ENCODE measurements around the gene OR52I2.

Gene OR52I2

DNA sequence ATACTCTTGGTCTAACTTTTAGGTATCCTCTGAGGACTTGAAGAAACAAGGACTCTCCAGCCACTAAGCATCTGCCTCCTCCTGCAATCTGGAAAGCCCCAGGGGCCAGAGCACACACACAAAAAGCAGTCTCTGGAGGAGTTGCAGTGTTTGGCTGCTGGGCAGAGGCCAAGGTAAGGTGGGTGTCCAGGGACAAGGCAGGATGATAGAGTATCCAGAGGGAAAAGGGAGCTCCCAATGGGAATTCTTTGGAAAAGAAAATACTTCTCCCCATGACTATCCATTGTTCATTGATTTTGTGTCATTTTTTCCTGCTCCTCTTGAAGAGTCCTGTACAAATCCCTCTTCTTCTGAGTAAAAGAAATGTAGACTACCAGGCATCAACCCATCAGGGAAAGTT lies at the start of gene OR52I2:
Gene OR52I2, plus strand, starts transcription at position 301 of the 400 bp plus-strand sequence.
- no peak within 1 kb of the TSS for H3K27ac Mint-ChIP-seq
- no peak within 1 kb of the TSS for H3K4me3 Mint-ChIP-seq
- H3K4me1 Mint-ChIP-seq = no peaks in the 10 kb centered on the region
- H3K27me3 Mint-ChIP-seq = peaks cover 16% of the 10 kb centered on the region
- no peaks in the 10 kb centered on the region for H3K9me3 Mint-ChIP-seq
- H3K36me3 Mint-ChIP-seq = peaks cover 2% of the 10 kb centered on the region

GRCh38 chr11:4539603-4540219 lies 41.8 kb upstream of the OR52I2 start:
- Mint-ChIP-seq H3K27ac (no peak overlapping the region), H3K36me3 (no peaks in the 10 kb centered on the region), H3K4me1 (no peaks in the 10 kb centered on the region), H3K4me3 (no peak overlapping the region), H3K9me3 (no peaks in the 10 kb centered on the region), H3K27me3 (peaks cover 1% of the 10 kb centered on the region)

DNA sequence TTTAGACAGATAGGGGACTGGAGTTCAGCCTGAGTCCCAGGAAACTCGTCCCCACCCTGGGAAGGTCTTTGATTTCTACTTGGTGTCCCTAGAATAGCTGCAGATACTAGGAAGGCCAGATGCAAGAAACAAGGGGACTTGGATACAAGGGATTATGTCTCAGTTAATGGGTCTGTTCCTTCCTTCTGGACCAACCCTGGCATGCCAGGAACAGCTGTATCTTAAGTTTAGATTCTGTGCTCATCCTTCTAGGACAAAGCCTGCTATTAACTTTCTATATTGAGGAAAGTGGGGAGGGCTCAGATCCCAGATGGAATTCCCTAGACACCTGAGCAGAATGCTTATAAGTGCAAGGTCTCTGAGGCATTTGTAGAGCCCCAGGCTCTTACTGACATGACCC lies 40.5 kb upstream of the OR52I2 start:
- Mint-ChIP-seq H3K27me3 (peaks cover 1% of the 10 kb centered on the region), H3K9me3 (no peaks in the 10 kb centered on the region), H3K4me3 (no peak overlapping the region), H3K4me1 (no peaks in the 10 kb centered on the region), H3K27ac (no peak overlapping the region), H3K36me3 (no peaks in the 10 kb centered on the region)

DNA sequence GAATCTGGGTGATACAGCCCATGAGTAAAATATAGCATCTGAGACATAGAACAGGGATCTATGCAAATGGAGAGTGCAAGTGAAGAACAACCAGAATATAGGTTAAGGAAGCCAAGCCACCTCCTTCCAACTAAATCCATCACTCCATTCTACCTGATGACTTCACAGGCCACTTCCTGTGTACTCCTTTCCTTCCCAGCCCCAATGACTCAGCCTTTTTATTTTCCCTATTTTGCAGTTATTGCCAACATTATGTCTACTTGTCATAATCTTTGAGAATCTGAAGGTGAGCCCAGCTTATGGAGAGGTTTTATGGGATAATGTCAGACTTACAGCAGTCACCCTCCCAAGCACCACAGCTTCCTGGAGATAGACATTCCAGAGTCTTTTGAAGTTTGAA lies 38.0 kb upstream of the OR52I2 start:
- no peak overlapping the region for H3K27ac Mint-ChIP-seq
- no peak overlapping the region for H3K4me3 Mint-ChIP-seq
- no peaks in the 10 kb centered on the region for H3K4me1 Mint-ChIP-seq
- no peaks in the 10 kb centered on the region for H3K27me3 Mint-ChIP-seq
- no peaks in the 10 kb centered on the region for H3K36me3 Mint-ChIP-seq
- H3K9me3 Mint-ChIP-seq = no peaks in the 10 kb centered on the region

DNA sequence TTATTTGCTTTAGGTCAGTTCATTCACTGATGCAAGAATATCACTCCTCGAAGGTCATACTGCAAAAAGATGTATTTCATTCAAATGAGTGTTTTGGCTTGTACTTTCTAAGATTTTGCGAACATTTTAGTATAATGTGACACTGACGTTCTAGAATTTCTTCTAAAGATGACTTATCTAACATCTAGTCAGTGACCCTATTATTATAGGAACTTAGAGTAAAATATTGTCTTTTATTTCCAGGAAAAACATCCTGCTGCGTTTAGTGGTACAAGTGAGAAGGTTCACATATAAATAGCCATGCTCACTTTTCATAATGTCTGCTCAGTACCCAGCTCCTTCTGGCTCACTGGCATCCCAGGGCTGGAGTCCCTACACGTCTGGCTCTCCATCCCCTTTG lies 36.7 kb upstream of the OR52I2 start, which contains the start of gene OR52M1:
Gene OR52M1, plus strand, starts transcription at position 301 of the 400 bp plus-strand sequence. Its CDS starts 0 bp downstream, at position 301.
- no peak within 1 kb of the TSS for H3K27ac Mint-ChIP-seq
- H3K4me3 Mint-ChIP-seq = no peak within 1 kb of the TSS
- no peaks in the 10 kb centered on the region for H3K27me3 Mint-ChIP-seq
- no peaks in the 10 kb centered on the region for H3K9me3 Mint-ChIP-seq
- H3K4me1 Mint-ChIP-seq = no peaks in the 10 kb centered on the region
- H3K36me3 Mint-ChIP-seq = no peaks in the 10 kb centered on the region

- Mint-ChIP-seq H3K36me3 (no peaks in the 10 kb centered on the region), H3K9me3 (no peaks in the 10 kb centered on the region), H3K27ac (no peak overlapping the region), H3K4me1 (no peaks in the 10 kb centered on the region), H3K27me3 (peaks cover 2% of the 10 kb centered on the region), H3K4me3 (no peak overlapping the region)
Observed at GRCh38 chr11:4546878-4547277, 34.7 kb upstream of the OR52I2 start.

DNA sequence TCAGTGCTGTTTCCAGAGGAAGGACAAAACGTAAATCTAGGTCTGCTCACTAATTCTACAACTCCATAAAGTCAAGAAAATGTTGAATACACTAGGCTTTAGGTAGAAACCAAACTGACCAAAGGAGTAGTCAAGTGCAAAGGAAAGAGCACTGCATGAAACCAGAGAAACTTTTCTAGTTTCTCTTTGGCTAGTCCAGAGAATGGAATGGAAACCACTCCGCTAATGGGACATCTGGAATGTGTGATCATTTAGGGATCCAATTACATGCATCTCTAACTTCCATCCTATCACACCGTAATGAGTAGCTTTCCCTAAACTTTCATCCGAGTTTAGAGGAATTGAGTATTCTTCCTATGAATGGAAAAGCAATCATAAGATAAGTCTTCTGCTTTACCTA lies 34.1 kb upstream of the OR52I2 start:
- Mint-ChIP-seq H3K4me1 (no peaks in the 10 kb centered on the region), H3K27me3 (peaks cover 2% of the 10 kb centered on the region), H3K27ac (no peak overlapping the region), H3K4me3 (no peak overlapping the region), H3K9me3 (no peaks in the 10 kb centered on the region), H3K36me3 (no peaks in the 10 kb centered on the region)

DNA sequence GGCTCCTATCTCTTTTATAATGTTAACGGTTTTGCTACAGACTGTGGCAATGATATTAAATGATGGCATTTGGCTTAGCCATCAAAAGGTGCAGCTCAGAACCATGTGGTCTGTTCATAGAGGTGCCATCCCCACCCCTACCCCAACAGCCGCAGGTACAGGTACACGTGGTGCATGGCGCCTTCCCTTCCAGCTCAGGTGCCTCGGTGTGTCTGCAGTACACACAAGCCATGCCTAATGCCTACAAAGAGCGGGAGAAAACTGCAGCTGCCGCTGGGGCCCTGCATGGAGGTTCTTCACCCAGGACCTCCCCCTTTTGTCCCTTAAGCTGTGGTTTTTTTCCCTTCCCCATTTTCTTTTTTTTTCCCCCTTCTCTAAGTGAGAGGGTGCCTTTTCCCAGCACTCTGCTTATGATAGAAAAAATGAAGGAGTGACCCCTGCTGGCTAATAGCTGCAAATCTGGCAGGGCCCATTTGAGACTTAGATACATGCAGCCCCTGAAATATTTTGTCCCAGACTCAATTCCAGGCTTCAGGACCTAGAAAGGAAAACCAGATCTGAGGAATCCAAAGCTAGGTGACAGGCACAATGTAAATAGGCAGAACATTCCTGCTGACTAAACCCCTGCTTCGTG lies 30.1 kb upstream of the OR52I2 start:
- Mint-ChIP-seq H3K27me3 (peaks cover 11% of the 10 kb centered on the region), H3K4me1 (no peaks in the 10 kb centered on the region), H3K9me3 (no peaks in the 10 kb centered on the region), H3K36me3 (no peaks in the 10 kb centered on the region), H3K4me3 (no peak overlapping the region), H3K27ac (no peak overlapping the region)

GRCh38 chr11:4559527-4560440 lies 21.8 kb upstream of the OR52I2 start:
- H3K27me3 Mint-ChIP-seq = peaks cover 11% of the 10 kb centered on the region
- H3K27ac Mint-ChIP-seq = no peak overlapping the region
- H3K9me3 Mint-ChIP-seq = no peaks in the 10 kb centered on the region
- H3K4me1 Mint-ChIP-seq = no peaks in the 10 kb centered on the region
- no peaks in the 10 kb centered on the region for H3K36me3 Mint-ChIP-seq
- H3K4me3 Mint-ChIP-seq = no peak overlapping the region

DNA sequence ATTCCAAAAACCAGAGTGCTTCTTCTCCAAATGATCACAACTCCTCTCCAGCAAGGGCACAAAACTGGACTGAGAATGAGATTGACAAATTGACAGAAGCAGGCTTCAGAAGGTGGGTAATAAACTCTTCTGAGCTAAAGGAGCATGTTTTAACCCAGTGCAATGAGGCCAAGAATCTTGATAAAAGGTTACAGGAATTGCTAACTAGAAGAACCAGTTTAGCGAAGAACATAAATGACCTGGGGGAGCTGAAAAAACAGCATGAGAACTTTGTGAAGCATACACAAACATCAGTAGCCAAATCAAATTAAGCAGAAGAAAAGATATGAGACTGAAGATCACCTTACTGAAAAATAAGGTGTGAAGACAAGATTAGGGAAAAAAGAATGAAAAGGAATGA lies 21.1 kb upstream of the OR52I2 start:
- Mint-ChIP-seq H3K27ac (no peak overlapping the region), H3K27me3 (peaks cover 12% of the 10 kb centered on the region), H3K4me3 (no peak overlapping the region), H3K9me3 (no peaks in the 10 kb centered on the region), H3K36me3 (no peaks in the 10 kb centered on the region), H3K4me1 (no peaks in the 10 kb centered on the region)

DNA sequence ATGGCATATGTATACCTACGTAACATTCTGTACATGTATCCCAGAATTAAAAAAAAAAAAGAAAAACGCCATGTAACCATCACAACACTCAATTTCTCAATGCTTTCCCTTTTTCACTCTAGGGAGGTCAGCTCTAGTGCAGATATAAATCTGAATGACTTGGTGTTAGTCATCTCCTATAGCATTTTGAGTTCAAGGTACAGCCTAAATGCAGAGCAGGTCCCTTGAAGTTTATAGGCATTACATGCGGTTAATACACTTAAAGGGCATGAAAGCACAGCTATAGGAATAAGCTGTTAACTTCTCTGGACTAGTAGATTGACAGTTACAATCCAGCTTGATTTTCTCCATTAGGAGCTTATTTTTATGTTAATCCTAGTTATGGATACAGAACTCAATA lies 16.2 kb upstream of the OR52I2 start:
- Mint-ChIP-seq H3K4me3 (no peak overlapping the region), H3K4me1 (no peaks in the 10 kb centered on the region), H3K27me3 (peaks cover 1% of the 10 kb centered on the region), H3K36me3 (no peaks in the 10 kb centered on the region), H3K9me3 (no peaks in the 10 kb centered on the region), H3K27ac (no peak overlapping the region)

- Mint-ChIP-seq H3K27me3 (peaks cover 1% of the 10 kb centered on the region), H3K27ac (no peak overlapping the region), H3K4me3 (no peak overlapping the region)
Observed at GRCh38 chr11:4569075-4569474, 12.5 kb upstream of the OR52I2 start.

DNA sequence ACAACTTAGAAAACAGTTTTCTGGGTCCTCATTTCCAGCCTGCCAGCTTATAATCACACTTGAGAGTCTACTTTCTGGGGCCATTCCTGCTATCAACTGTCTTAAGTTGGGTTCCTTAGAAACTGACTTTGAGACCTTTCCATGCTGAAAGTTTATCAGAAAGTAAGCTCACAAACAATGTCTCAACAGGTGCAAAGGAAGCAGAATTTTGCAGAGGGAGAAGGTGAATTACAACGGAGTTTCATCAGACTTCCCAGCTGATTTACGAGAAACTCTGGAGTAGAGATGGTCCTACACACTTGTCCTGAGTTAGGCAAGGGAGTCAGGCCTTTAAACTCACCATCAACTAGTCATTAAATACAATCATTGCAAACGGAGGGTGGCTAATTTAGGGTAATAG lies 4.7 kb upstream of the OR52I2 start:
- no peaks in the 10 kb centered on the region for H3K9me3 Mint-ChIP-seq
- H3K27me3 Mint-ChIP-seq = peaks cover 6% of the 10 kb centered on the region
- H3K4me1 Mint-ChIP-seq = peaks cover 6% of the 10 kb centered on the region
- H3K27ac Mint-ChIP-seq = no peak overlapping the region
- no peak overlapping the region for H3K4me3 Mint-ChIP-seq
- no peaks in the 10 kb centered on the region for H3K36me3 Mint-ChIP-seq

More at GRCh38 chr11:4569075-4569474, 12.5 kb upstream of the OR52I2 start:
- Mint-ChIP-seq H3K36me3 (no peaks in the 10 kb centered on the region), H3K4me1 (no peaks in the 10 kb centered on the region), H3K9me3 (no peaks in the 10 kb centered on the region)

DNA sequence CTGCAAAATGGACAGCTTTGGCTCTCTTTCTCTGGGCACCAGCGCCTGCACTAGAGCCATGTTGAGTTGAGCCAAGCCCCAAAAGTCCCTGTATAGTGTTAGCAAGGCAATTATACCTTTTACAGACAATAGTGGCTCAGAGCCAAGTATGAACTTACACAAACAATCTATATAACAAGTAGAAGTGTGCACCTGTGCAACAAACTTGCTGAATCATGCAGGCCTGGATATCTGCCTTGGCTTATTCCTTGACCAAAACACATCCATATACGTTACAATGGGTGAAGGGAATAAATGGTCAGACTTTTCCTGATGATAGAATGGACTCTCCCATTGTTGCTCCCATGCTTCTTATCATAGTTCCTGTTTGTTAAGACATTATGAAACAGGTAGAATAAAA lies 3.8 kb upstream of the OR52I2 start:
- no peaks in the 10 kb centered on the region for H3K9me3 Mint-ChIP-seq
- H3K27me3 Mint-ChIP-seq = peaks cover 9% of the 10 kb centered on the region
- H3K4me1 Mint-ChIP-seq = peaks cover 6% of the 10 kb centered on the region
- no peaks in the 10 kb centered on the region for H3K36me3 Mint-ChIP-seq
- no peak overlapping the region for H3K4me3 Mint-ChIP-seq
- H3K27ac Mint-ChIP-seq = no peak overlapping the region

DNA sequence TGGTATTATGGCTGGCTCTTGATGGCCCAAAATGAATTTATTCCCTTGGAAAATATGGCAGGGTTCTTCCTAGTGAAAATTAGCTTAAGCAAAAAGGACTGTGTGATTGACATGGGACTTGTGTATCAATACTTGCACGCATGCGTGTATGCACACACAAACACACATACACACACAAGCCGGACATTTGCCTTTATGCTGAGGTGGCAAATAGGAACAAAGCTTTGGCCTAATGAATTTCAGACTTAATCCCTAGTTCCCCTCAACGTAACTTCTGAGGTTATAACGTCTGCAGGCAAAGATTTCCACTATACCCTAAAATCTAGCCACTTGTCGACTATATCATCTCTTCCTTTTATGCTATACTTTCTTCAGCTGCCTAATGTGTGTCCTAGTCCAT lies 2.9 kb upstream of the OR52I2 start:
- Mint-ChIP-seq H3K4me3 (no peak overlapping the region), H3K27me3 (peaks cover 12% of the 10 kb centered on the region), H3K9me3 (no peaks in the 10 kb centered on the region), H3K36me3 (no peaks in the 10 kb centered on the region), H3K27ac (no peak overlapping the region), H3K4me1 (peaks cover 6% of the 10 kb centered on the region)

DNA sequence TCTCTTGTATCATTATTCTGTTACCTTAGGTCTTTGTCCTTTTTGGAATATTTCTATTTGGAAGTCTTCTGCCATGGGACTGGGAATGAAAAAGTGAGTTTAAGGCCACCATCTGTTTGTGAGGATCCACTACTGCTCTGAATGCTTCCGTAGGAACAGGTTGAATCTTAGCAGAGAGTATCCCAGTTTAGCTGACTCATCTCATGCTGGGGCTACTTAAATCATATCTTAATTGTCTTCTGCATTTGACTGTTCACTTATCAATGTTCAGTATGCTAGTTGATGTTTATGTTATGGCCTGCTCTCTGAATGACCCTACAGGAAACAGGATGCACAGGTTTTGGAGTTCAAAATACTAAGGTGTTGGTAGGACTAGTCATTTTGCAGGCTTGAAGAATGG lies 1.4 kb upstream of the OR52I2 start:
- H3K27ac Mint-ChIP-seq = no peak overlapping the region

More for the DNA sequence above, 1.4 kb upstream of the OR52I2 start:
- peaks cover 2% of the 10 kb centered on the region for H3K36me3 Mint-ChIP-seq
- peaks cover 15% of the 10 kb centered on the region for H3K27me3 Mint-ChIP-seq
- no peak overlapping the region for H3K4me3 Mint-ChIP-seq
- no peaks in the 10 kb centered on the region for H3K9me3 Mint-ChIP-seq
- H3K4me1 Mint-ChIP-seq = peaks cover 6% of the 10 kb centered on the region
